ENCODE measurements around the gene TSPO.

Gene TSPO

GRCh38 chr22:43202756-43203410 is 51.5 kb downstream of the TSPO start:
- no peaks in the 10 kb centered on the region for H3K9me3 ChIP-seq (ENCODE audit: control insufficient read depth, low read length)
- no peak overlapping the region for H3K4me3 ChIP-seq (ENCODE audit: low read length)
- no peak overlapping the region for H3K9ac ChIP-seq (ENCODE audit: low read length)
- H3K27me3 ChIP-seq (ENCODE audit: control insufficient read depth, insufficient read depth, low read length) = no peaks in the 10 kb centered on the region
- H3K36me3 ChIP-seq (ENCODE audit: control insufficient read depth, insufficient read depth, low read length) = no peaks in the 10 kb centered on the region
- H3K4me1 ChIP-seq (ENCODE audit: control insufficient read depth, insufficient read depth, low read length) = peaks cover 15% of the 10 kb centered on the region

DNA sequence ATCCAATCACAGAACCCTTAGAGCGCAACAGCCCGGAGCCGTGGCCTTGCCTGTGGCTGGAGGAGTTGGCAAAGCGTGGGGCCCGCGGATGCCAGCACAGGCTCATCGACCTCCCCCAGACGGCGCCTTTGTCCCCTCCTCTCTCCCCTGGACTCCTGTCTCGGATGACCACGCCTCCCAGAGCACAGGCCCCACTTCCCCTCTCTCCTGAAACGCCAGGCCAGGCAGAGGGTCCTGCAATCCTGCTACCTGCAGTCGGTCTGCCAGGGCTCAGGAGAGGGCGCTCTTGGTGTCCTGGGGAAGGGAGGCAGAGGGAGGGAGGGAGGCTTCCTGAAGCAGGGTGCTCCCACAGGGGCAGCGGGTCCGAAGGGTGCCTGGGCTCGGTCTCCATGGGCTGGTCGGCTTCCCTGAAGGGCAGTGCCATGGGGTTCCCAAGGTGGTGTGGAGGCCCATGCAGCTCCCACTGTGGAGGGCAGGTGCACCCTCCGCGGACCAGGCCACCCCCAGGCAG is 52.2 kb downstream of the TSPO start:
- Histone ChIP-seq H3K36me3 (ENCODE audit: control insufficient read depth, insufficient read depth, low read length) (no peaks in the 10 kb centered on the region), H3K9me3 (ENCODE audit: control insufficient read depth, low read length) (no peaks in the 10 kb centered on the region), H3K27me3 (ENCODE audit: control insufficient read depth, insufficient read depth, low read length) (no peaks in the 10 kb centered on the region), H3K9ac (ENCODE audit: low read length) (no peak overlapping the region), H3K4me1 (ENCODE audit: control insufficient read depth, insufficient read depth, low read length) (peaks cover 15% of the 10 kb centered on the region), H3K4me3 (ENCODE audit: low read length) (no peak overlapping the region)

GRCh38 chr22:43205261-43205691 is 53.9 kb downstream of the TSPO start:
- H3K4me1 ChIP-seq (ENCODE audit: control insufficient read depth, insufficient read depth, low read length) = peaks cover 9% of the 10 kb centered on the region
- no peaks in the 10 kb centered on the region for H3K9me3 ChIP-seq (ENCODE audit: control insufficient read depth, low read length)
- H3K9ac ChIP-seq (ENCODE audit: low read length) = no peak overlapping the region
- H3K4me3 ChIP-seq (ENCODE audit: low read length) = no peak overlapping the region
- H3K27me3 ChIP-seq (ENCODE audit: control insufficient read depth, insufficient read depth, low read length) = no peaks in the 10 kb centered on the region
- H3K36me3 ChIP-seq (ENCODE audit: control insufficient read depth, insufficient read depth, low read length) = no peaks in the 10 kb centered on the region

DNA sequence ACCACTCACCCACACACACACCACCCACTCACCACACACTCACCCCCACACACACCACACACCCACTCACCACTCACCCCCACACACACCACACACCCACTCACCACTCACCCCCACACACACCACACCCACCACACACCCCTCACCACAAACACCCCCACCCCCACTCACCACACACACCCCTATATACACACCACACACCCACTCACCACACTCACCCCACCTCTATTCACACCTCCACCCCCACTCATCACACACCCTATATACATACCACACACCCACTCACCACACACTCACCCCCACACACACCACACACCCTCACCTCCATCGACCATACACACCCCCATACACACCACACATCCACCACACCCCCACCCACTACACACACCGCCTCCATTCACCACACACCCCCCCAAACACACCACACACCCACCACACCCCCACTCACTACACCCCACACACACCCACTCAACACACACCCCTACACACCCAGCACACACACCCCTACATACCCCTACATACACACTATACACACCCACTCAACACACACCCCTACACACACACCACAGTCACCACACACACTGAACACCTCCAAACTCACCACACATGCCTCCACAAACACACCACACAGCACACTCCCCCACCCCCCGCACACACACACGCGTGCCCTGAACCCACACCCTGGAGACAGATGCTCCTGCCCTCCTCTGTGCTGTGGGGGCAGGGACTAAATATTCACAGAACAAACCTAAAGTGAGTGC is 54.6 kb downstream of the TSPO start:
- Histone ChIP-seq H3K9ac (ENCODE audit: low read length) (no peak overlapping the region), H3K4me3 (ENCODE audit: low read length) (no peak overlapping the region), H3K4me1 (ENCODE audit: control insufficient read depth, insufficient read depth, low read length) (peaks cover 9% of the 10 kb centered on the region), H3K36me3 (ENCODE audit: control insufficient read depth, insufficient read depth, low read length) (no peaks in the 10 kb centered on the region), H3K27me3 (ENCODE audit: control insufficient read depth, insufficient read depth, low read length) (no peaks in the 10 kb centered on the region), H3K9me3 (ENCODE audit: control insufficient read depth, low read length) (no peaks in the 10 kb centered on the region)

DNA sequence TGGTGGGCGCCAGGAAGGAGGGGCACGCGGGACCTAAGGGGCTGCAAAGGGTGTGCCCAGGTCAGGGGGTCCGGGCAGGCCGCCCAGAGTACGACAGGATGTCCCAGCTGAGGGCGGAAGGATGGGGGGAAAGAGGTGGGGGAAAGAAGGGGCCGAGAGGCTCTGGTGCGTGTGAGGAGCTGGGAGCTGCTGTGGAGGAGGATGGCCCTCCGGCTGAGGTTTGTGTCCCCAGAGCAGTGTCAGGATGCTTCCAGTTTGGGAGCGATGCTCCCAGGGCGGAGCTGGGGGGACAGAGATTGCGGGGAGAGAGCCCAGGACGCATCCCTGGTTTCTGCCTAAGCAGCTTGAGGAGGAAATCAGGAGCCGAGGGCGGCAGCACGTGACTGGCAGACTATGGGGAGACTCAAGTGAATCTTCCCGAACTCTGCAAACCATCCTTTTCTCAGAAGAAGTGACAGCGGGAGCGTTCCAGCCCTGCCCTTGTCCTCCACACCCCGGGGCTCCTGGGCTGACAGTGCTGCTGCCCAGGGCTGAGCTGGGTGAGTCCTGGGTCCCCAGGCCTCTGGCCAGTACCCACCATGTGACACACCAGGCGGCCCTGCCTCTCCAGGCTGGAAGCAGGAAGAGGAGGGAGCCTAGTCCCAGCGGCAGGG is 55.3 kb downstream of the TSPO start:
- no peaks in the 10 kb centered on the region for H3K9me3 ChIP-seq (ENCODE audit: control insufficient read depth, low read length)
- no peak overlapping the region for H3K9ac ChIP-seq (ENCODE audit: low read length)
- peaks cover 9% of the 10 kb centered on the region for H3K4me1 ChIP-seq (ENCODE audit: control insufficient read depth, insufficient read depth, low read length)
- H3K27me3 ChIP-seq (ENCODE audit: control insufficient read depth, insufficient read depth, low read length) = no peaks in the 10 kb centered on the region
- H3K4me3 ChIP-seq (ENCODE audit: low read length) = no peak overlapping the region
- no peaks in the 10 kb centered on the region for H3K36me3 ChIP-seq (ENCODE audit: control insufficient read depth, insufficient read depth, low read length)

DNA sequence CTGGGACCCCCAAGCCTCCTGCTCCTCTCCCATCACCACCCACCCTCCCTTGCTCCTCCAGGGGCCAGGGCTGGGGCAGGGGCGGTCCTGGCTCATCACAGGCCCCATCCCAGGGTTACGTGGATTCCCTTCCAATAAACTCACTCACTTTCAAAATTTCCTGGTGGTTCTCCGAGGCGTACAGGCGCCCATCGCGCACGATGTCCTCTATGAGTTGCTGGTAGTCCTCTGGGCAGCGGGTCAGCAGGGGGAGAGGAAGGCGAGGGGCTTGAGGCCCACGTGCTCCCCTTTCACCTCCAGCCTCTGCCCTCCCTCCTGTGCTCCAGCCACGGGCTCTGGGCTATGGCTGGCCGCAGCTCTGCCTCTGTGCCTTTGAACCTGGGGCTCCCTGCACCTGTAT is 56.0 kb downstream of the TSPO start:
- Histone ChIP-seq H3K36me3 (ENCODE audit: control insufficient read depth, insufficient read depth, low read length) (no peaks in the 10 kb centered on the region), H3K9ac (ENCODE audit: low read length) (no peak overlapping the region), H3K4me1 (ENCODE audit: control insufficient read depth, insufficient read depth, low read length) (peaks cover 9% of the 10 kb centered on the region), H3K27me3 (ENCODE audit: control insufficient read depth, insufficient read depth, low read length) (no peaks in the 10 kb centered on the region), H3K4me3 (ENCODE audit: low read length) (no peak overlapping the region), H3K9me3 (ENCODE audit: control insufficient read depth, low read length) (no peaks in the 10 kb centered on the region)

DNA sequence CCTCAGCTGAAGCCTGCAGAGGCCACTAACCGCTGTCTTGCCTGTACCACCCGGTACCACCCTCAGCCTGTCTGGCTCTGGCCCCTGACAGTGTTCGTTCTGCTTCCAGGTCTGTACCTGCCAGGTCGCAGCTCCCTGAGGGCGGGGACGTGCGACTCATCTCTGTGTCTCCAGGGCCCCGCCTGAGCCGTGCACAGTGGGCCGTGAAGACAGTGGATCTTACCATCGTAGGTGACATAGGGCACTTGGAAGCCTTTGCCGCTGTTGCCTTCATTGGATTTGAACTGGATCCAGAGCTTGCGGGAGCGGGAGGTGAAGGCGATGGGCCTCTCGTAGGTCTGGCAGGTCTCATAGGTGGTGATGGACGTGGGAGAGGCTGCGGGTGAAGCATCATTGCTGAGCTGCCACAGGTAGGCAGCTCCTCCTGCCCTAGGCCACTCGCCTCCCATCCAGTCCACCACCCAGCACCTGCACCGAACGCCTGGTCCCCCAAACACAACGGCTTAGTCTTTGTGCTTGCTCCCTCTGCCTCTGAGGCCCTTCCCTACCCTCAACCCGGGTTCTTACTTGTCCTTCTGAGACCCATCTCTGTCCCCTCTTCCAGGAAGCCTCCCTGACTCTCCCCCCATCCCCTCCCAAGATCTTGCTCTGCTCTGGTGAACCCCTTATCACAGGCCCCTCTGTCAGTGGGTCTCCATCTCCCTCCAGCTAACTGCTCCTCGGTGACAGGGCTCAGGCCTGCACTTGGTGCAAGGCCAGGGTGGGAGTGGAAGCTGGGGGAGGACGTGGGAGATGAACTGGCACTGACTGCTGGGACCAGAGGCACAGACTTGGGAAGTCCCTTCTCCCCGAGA is 56.7 kb downstream of the TSPO start:
- no peaks in the 10 kb centered on the region for H3K36me3 ChIP-seq (ENCODE audit: control insufficient read depth, insufficient read depth, low read length)
- H3K4me1 ChIP-seq (ENCODE audit: control insufficient read depth, insufficient read depth, low read length) = peaks cover 9% of the 10 kb centered on the region

DNA sequence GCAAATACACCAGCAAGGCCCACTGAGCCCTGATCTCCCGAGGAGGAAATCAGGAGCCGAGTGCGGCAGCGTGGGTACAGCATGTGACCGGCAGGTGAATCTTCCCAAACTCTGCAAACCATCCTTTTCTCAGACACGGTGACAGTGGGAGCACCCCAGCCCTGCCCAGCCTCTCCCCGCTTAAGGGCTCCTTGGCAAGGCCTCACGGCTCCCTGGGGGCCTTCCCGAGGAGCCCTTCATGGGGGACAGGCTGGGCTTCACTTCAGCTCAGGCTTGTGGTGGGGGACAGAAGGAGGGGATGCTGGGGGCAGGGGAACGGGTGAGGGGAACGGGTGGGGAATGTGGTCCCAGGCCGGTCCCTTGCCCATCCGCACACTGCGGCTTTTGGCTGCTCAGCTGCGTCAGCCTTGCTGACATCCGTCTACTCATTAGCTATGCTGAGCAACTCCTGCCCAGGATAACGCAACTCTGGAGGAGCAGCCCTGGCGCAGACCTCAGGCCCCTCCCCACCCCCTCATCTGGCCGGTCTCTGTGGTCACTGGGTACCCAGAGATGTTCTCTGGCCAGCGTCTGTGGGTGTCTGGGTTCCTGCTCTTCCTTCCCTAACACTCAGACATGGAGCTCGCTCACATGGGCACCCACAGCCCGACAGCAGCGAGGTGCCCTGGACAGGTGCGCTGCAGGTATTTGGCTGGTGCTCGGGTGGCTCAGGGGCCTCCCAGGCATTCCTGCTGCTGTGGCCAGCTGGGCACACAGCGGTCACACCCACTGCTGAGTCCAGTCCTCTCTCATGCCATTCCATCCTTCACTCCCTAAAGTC is 57.6 kb downstream of the TSPO start:
- Histone ChIP-seq H3K4me3 (ENCODE audit: low read length) (no peak overlapping the region), H3K27me3 (ENCODE audit: control insufficient read depth, insufficient read depth, low read length) (no peaks in the 10 kb centered on the region), H3K36me3 (ENCODE audit: control insufficient read depth, insufficient read depth, low read length) (no peaks in the 10 kb centered on the region), H3K9me3 (ENCODE audit: control insufficient read depth, low read length) (no peaks in the 10 kb centered on the region), H3K9ac (ENCODE audit: low read length) (no peak overlapping the region), H3K4me1 (ENCODE audit: control insufficient read depth, insufficient read depth, low read length) (peaks cover 9% of the 10 kb centered on the region)

More for the DNA sequence above, 56.7 kb downstream of the TSPO start:
- Histone ChIP-seq H3K27me3 (ENCODE audit: control insufficient read depth, insufficient read depth, low read length) (no peaks in the 10 kb centered on the region), H3K4me3 (ENCODE audit: low read length) (no peak overlapping the region), H3K9ac (ENCODE audit: low read length) (no peak overlapping the region), H3K9me3 (ENCODE audit: control insufficient read depth, low read length) (no peaks in the 10 kb centered on the region)

GRCh38 chr22:43209523-43209890 is 58.1 kb downstream of the TSPO start:
- Histone ChIP-seq H3K4me3 (ENCODE audit: low read length) (no peak overlapping the region), H3K27me3 (ENCODE audit: control insufficient read depth, insufficient read depth, low read length) (peaks cover 3% of the 10 kb centered on the region), H3K9ac (ENCODE audit: low read length) (no peak overlapping the region), H3K4me1 (ENCODE audit: control insufficient read depth, insufficient read depth, low read length) (peaks cover 9% of the 10 kb centered on the region), H3K9me3 (ENCODE audit: control insufficient read depth, low read length) (no peaks in the 10 kb centered on the region), H3K36me3 (ENCODE audit: control insufficient read depth, insufficient read depth, low read length) (no peaks in the 10 kb centered on the region)

GRCh38 chr22:43209971-43210370 is 58.6 kb downstream of the TSPO start:
- Histone ChIP-seq H3K9me3 (ENCODE audit: control insufficient read depth, low read length) (no peaks in the 10 kb centered on the region), H3K9ac (ENCODE audit: low read length) (no peak overlapping the region), H3K27me3 (ENCODE audit: control insufficient read depth, insufficient read depth, low read length) (peaks cover 4% of the 10 kb centered on the region), H3K4me3 (ENCODE audit: low read length) (no peak overlapping the region), H3K4me1 (ENCODE audit: control insufficient read depth, insufficient read depth, low read length) (peaks cover 8% of the 10 kb centered on the region), H3K36me3 (ENCODE audit: control insufficient read depth, insufficient read depth, low read length) (no peaks in the 10 kb centered on the region)
